ENCODE measurements around the gene FUCA1. TPM values are rescaled to one million over a fixed set of nuclear protein-coding genes. Genes with fewer than 3 reads are reported as not detected.

Gene FUCA1
- total and polyA plus RNA-seq, 2 of the 8 experiments (the other 6 are each of a cell fraction or from before 2014, with no cell fraction given) = 5.9 to 6.4 TPM

DNA sequence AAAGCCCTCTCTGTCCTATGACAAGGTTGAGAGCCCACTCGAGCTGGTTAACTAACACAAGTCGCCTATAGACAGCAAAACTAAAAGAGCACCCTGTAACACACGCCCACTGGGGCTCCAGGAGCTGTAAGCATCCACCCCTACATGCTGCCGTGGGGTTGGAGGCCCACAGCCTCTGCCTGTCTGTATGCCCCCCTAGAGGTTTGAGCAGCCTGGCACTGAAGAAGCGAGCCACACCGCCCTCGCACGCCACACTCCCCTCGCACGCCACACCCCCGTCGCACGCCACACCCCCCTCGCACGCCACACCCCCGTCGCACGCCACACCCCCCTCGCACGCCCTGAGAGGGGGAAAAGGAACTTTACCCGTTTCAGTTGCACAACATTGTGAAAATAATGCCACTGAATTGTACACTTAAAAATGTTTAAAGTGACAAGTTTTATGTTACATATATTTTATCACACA lies 29.7 kb downstream of the FUCA1 start (continued):
- TF ChIP-seq PHF8 (conservative IDR thresholded peaks at IDR 0.05; ENCODE audit: low read depth, low read length) (no peak), KDM4A (IDR thresholded peaks at IDR 0.05; ENCODE audit: low read depth, low read length, severe bottlenecking) (peak; percentile 75)

Measured in H1 (cell line).